OCI-M1 (cell line): ENCODE results near the gene CROCC2.
A peak's percentile ranks its signal among the peaks of the same experiment; 100 is the strongest.

Experiments used
- DNase-seq: peaks from one replicate; lab custom pipeline; 2025; lab: John Stamatoyannopoulos, UW

Gene CROCC2

GRCh38 chr2:241038374-241039180 is 132.4 kb downstream of the CROCC2 start:
- no peak for DNase-seq

DNA sequence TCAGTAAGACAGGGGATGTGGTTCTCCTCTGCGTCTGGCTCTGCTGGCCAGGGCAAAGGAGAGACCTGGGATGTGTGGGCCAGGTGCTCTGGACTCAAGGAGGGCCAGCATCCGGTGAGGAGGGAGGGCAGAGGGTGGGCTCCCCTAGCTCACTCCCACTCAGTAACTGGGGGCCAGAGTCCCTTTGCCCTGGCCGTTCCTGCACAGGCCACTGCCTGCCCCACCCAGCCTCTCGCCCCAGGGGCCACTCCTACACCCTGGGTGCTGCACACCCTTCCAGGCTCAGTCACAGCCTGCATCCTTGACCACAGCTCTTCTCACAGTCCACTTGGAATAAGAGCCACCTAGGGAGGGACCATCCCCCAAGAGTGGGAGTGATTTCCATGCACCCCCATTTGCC is 133.3 kb downstream of the CROCC2 start:
- no peak for DNase-seq

DNA sequence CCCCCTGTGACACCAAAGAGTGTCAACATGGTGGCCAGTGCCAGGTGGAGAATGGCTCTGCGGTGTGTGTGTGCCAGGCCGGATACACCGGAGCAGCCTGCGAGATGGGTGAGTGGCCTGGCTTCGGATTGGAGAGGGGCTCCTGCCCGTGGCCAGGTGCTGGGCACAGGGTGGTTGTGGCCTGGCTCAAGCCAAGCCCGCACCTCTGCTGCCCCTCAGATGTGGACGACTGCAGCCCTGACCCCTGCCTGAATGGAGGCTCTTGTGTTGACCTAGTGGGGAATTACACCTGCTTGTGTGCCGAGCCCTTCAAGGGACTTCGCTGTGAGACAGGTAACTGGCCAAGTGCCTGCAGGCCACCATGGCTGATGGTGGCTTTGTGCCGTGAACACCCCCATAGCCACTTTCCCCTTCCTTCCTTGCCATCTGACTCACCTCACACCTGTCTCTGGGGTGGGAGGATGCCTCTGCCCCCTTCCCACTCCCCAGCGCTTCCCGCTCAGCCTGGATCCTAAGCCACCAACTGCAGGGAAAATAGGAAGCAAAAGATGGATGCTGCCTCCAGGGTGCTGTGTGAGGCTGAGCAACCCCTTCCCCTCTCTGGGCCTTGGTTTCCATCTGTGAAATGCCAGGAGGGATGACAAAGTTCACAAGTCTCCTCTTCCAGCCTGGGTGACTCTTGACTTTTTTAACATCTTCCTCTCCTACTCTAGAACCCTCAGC is 134.1 kb downstream of the CROCC2 start:
- DNase-seq, result no peak

DNA sequence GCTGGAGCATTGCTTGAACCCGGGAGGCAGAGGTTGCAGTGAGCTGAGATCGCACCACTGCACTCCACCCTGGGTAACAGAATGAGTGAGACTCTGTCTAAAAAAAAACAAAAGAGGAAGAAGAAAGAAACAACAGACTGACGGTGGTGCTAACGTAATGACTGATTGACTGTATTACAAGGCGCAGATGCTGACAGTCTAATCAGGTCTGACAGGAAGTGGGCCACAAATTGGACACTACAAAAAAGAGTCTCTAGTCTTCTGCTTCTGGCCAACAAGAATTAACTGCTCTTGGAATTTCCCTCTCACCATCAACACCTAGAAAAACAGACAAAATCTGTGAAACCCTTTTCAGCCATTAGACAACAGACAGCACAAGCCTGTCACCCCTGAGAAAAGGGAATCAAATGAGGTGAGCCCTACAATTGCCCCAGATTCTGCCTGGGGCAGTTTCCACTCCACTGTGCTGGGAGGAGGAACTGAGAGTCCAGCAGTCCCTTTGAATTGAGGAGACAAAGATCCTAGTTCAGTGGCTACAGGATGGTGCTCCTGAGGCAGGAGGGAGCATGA is 135.5 kb downstream of the CROCC2 start:
- peak; percentile 3 for DNase-seq
